Hepatocyte (in vitro differentiated cells): ENCODE results near the gene UQCRQ.

Experiments
- EZH2 ChIP-seq: fragments of 200-600 bp; sonication (generic); IDR thresholded peaks from 2 replicates; pipeline ENCODE4 v1.6.1; 2016; ENCODE audit warnings: antibody characterized with exemption, mild to moderate bottlenecking, borderline replicate concordance
- EZH2phosphoT487 ChIP-seq: fragments of 200-600 bp; sonication (generic); IDR thresholded peaks from one replicate; pipeline ENCODE4 v1.6.1; 2018; ENCODE audit warnings: antibody characterized with exemption, mild to moderate bottlenecking, low read depth, moderate library complexity; ENCODE audit not compliant: unreplicated experiment, severe bottlenecking
- TF ChIP-seq, protein P1 (sequence below): fragments of 200-600 bp; sonication (generic); IDR thresholded peaks from 2 replicates; pipeline ENCODE4 v1.5.1; 2016; ENCODE audit warnings: antibody characterized with exemption, mild to moderate bottlenecking; ENCODE audit not compliant: poor library complexity

DNA sequence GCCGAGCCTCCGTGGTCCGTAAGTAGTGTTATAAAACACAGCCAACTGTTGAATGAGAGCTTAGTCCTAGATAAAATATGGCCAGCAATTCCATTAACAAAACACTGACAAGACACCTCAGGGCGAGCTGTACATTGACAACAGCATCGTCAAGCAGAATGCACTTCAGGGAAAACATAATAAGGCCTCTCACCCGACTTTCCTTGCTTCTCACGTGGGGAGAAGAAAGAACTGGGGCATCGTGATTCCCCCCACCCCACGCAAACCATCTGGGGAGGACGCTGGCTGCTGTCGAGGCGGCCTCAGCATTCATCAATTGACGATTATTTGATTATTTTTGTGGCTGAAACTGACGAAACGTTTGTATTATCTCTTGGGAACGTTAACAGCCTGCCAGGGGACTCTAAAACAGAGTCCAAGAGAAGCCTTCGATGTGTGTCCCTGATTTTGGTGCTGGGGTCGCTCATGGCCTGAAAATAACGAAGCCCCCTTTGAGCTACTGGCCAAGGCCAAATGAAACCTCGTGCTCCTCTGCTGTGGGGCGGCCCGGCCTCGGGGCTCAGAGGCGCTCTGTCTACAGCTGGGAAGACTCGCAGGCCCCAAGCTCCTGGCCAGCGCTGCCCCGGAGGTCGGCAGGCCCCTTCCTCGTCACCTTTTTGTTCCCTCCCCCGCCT, 637 bp upstream of the UQCRQ start:
- TF ChIP-seq, protein P1, sequence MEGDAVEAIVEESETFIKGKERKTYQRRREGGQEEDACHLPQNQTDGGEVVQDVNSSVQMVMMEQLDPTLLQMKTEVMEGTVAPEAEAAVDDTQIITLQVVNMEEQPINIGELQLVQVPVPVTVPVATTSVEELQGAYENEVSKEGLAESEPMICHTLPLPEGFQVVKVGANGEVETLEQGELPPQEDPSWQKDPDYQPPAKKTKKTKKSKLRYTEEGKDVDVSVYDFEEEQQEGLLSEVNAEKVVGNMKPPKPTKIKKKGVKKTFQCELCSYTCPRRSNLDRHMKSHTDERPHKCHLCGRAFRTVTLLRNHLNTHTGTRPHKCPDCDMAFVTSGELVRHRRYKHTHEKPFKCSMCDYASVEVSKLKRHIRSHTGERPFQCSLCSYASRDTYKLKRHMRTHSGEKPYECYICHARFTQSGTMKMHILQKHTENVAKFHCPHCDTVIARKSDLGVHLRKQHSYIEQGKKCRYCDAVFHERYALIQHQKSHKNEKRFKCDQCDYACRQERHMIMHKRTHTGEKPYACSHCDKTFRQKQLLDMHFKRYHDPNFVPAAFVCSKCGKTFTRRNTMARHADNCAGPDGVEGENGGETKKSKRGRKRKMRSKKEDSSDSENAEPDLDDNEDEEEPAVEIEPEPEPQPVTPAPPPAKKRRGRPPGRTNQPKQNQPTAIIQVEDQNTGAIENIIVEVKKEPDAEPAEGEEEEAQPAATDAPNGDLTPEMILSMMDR = no peak
- TF ChIP-seq EZH2phosphoT487 = no peak
- TF ChIP-seq EZH2 = no peak
